ENCODE data around the gene TMEM63C.

TMEM63C gene

DNA sequence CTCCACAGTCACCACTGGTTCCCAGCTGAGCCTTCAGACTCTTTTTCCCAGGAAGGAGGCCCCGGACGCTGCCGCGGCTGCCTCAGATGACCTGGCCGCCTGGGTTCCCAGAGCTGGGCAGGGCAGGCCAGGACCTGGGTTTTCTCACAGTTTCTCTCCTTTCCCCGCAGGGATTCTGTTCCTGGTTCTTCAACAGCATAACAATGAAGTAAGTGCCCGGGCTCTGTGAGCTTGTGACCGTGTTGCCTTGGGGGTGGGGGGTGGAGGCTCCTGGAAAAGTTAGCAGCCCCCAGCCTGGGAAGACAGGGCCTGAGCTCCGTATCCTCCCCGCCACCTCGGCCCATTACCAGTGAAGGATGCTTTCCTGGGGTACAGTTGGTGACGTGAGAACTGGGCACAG, 43.7 kb downstream of the TMEM63C start:
- TF ChIP-seq, protein P1, sequence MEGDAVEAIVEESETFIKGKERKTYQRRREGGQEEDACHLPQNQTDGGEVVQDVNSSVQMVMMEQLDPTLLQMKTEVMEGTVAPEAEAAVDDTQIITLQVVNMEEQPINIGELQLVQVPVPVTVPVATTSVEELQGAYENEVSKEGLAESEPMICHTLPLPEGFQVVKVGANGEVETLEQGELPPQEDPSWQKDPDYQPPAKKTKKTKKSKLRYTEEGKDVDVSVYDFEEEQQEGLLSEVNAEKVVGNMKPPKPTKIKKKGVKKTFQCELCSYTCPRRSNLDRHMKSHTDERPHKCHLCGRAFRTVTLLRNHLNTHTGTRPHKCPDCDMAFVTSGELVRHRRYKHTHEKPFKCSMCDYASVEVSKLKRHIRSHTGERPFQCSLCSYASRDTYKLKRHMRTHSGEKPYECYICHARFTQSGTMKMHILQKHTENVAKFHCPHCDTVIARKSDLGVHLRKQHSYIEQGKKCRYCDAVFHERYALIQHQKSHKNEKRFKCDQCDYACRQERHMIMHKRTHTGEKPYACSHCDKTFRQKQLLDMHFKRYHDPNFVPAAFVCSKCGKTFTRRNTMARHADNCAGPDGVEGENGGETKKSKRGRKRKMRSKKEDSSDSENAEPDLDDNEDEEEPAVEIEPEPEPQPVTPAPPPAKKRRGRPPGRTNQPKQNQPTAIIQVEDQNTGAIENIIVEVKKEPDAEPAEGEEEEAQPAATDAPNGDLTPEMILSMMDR (IDR thresholded peaks at IDR 0.05) = no peak
- no peak overlapping the region for H3K27ac ChIP-seq
- H3K4me3 ChIP-seq (ENCODE audit: low read depth in 1 of 2, low read length in 1 of 2) = no peak overlapping the region
- no peaks in the 10 kb centered on the region for H3K36me3 ChIP-seq
- no peaks in the 10 kb centered on the region for H3K9me3 ChIP-seq
- no peaks in the 10 kb centered on the region for H3K27me3 ChIP-seq
- H3K4me1 ChIP-seq (ENCODE audit: control insufficient read depth in 1 of 2, insufficient read depth in 1 of 2, low read depth in 1 of 2, low read length in 1 of 2) = no peaks in the 10 kb centered on the region

DNA sequence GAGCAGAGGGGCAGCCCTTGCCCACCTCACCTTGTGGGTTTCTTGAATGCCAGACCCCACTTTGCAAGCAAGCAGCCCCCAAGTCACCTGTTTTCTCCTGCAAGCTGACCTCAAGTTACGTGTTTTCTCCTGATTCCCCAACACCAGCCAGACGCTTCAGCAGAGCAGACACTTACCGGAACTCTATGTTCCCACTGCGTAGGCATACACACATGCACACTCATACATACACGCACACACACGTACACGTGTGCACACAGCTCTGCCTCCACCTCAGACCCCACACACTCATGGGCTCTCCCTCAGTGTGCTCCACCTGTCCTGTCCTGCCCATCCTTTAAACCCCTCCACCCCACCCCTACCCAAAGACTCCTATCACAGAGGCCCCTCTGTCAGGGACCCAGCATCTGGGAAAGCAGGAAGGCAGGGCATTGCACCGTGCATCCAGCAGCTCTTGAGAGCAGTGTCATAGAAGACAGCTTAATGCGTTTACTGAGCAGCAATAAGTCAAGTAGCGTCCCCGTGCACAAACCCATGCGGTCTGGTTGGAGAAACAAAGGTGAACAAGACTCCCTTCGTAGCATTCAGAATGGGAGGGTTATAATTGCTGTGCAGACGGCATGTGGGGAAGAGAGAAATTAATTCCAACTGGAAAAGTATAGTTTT, 44.4 kb downstream of the TMEM63C start:
- Histone ChIP-seq H3K27me3 (no peaks in the 10 kb centered on the region), H3K36me3 (no peaks in the 10 kb centered on the region), H3K4me3 (ENCODE audit: low read depth in 1 of 2, low read length in 1 of 2) (no peak overlapping the region), H3K27ac (no peak overlapping the region), H3K9me3 (no peaks in the 10 kb centered on the region), H3K4me1 (ENCODE audit: control insufficient read depth in 1 of 2, insufficient read depth in 1 of 2, low read depth in 1 of 2, low read length in 1 of 2) (no peaks in the 10 kb centered on the region)
- TF ChIP-seq, protein P1 (IDR thresholded peaks at IDR 0.05) = no peak

DNA sequence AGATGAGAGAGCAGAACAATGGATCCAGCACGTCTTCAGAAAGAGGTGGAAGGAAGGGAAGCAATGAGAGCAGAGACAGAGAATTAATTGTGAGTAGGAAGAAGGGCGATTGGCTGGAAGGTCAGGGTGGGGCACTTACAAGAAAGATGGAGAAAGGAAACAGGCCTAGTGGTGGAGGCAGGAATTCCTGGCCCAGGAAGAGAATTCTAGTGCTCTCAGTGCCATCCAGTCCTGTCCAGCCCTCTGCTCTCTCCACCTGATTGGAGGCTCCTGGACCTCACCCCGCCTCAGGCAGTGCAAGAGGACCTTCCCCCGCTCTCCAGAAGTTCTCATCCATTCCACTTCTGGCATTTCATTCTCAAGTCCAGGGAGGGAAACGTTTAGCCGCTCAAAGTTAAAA, 46.5 kb downstream of the TMEM63C start:
- Histone ChIP-seq H3K36me3 (no peaks in the 10 kb centered on the region), H3K4me3 (ENCODE audit: low read depth in 1 of 2, low read length in 1 of 2) (no peak overlapping the region), H3K27me3 (no peaks in the 10 kb centered on the region), H3K9me3 (no peaks in the 10 kb centered on the region), H3K4me1 (ENCODE audit: control insufficient read depth in 1 of 2, insufficient read depth in 1 of 2, low read depth in 1 of 2, low read length in 1 of 2) (no peaks in the 10 kb centered on the region), H3K27ac (no peak overlapping the region)
- TF ChIP-seq, protein P1 (IDR thresholded peaks at IDR 0.05) = no peak

DNA sequence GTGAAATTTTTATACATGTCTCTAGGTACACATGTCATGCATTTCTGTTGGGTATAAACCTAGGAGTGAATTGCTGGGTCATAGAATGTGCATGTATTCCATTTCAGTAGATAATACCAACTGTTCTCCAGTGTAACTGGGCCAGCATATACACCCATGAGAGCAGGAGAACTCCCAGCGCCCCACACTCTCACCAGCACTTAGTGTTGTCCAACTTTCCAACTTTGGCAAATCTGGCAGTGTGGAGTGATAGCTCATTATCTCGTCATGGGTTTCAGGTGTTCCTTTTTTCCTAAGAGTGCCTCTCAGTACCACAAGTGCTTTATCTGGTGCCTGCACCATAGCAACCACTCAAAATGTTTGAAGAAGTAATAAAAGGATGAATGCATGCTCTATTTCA, 49.3 kb downstream of the TMEM63C start:
- no peaks in the 10 kb centered on the region for H3K9me3 ChIP-seq
- no peaks in the 10 kb centered on the region for H3K4me1 ChIP-seq (ENCODE audit: control insufficient read depth in 1 of 2, insufficient read depth in 1 of 2, low read depth in 1 of 2, low read length in 1 of 2)
- no peak overlapping the region for H3K27ac ChIP-seq
- H3K4me3 ChIP-seq (ENCODE audit: low read depth in 1 of 2, low read length in 1 of 2) = no peak overlapping the region
- no peaks in the 10 kb centered on the region for H3K36me3 ChIP-seq
- TF ChIP-seq, protein P1 (IDR thresholded peaks at IDR 0.05) = no peak
- no peaks in the 10 kb centered on the region for H3K27me3 ChIP-seq

DNA sequence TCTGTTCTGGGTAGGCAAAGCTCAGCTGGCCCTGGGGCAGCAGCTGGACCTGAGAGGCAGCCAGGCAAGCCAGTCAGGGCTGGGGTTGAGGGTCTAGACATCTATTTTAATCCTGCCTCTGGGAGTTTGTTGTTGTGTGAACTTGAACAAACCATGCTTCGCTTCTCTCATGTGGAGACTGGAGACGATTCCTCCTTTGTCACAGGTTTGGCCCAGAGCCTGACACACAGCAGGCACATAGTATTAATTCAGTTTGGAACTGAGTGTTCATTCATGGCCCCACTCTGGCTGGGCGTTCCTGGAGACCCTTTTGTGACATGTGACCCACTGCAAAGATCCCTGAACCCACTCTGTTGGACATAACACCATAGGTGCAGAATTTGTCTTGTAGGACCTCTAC, 50.1 kb downstream of the TMEM63C start:
- Histone ChIP-seq H3K9me3 (no peaks in the 10 kb centered on the region), H3K36me3 (no peaks in the 10 kb centered on the region), H3K4me3 (ENCODE audit: low read depth in 1 of 2, low read length in 1 of 2) (no peak overlapping the region), H3K27me3 (no peaks in the 10 kb centered on the region), H3K27ac (no peak overlapping the region), H3K4me1 (ENCODE audit: control insufficient read depth in 1 of 2, insufficient read depth in 1 of 2, low read depth in 1 of 2, low read length in 1 of 2) (no peaks in the 10 kb centered on the region)
- TF ChIP-seq, protein P1 (IDR thresholded peaks at IDR 0.05) = no peak
